Measurements from ENCODE around the gene RFX2. TPM values are rescaled to one million over a fixed set of nuclear protein-coding genes. Genes with fewer than 3 reads are reported as not detected.

Gene RFX2
- total and polyA plus RNA-seq, 4 experiments from 2014 or later: 3.6 to 6.7 (median 5.8) TPM

GRCh38 chr19:5984600-5984999 is 125.7 kb downstream of the RFX2 start:
- Mint-ChIP-seq H3K9me3 (peaks cover 0 to 3% (median 0%) of the 10 kb centered on the region in 8 donors), H3K27ac (no peak overlapping the region), H3K4me1 (peaks cover 10 to 35% (median 22%) of the 10 kb centered on the region in 4 donors), H3K4me3 (no peak overlapping the region), H3K36me3 (no peaks in the 10 kb centered on the region), H3K27me3 (no peaks in the 10 kb centered on the region)
- ChIA-PET CTCF (ENCODE audit: partially characterized antibody) (interaction anchor here (0.8 to 5.0 kb wide), 9 partner anchors 8 to 180 kb away, joined by 3 to 36 read pairs (median 4); partner anchors contain the start of genes NDUFA11 and VMAC), POLR2A (ENCODE audit: partially characterized antibody) (interaction anchor here (1.4 kb wide), 1 partner anchor 23 kb away, joined by 6 read pairs; no protein-coding TSS in a partner anchor)
- Histone ChIP-seq H3K4me1 (ENCODE audit: insufficient read depth, low read length) (peaks cover 34% of the 10 kb centered on the region), H3K4me3 (ENCODE audit: low read length in 2 of 2) (no peak overlapping the region), H3K9me3 (ENCODE audit: control insufficient read depth in 1 of 2, low read length in 2 of 2) (no peaks in the 10 kb centered on the region), H3K27me3 (ENCODE audit: insufficient read depth, low read length) (no peaks in the 10 kb centered on the region), H3K36me3 (ENCODE audit: insufficient read depth, low read length) (no peaks in the 10 kb centered on the region), H3K27ac (ENCODE audit: low read depth, low read length) (no peak overlapping the region)
- no peak for DNase-seq
- intact Hi-C loops (cut with micrococcal nuclease): no loop called here

GRCh38 chr19:5983367-5983955 is 126.8 kb downstream of the RFX2 start:
- ChIA-PET POLR2A (ENCODE audit: partially characterized antibody) (interaction anchor here (1.4 kb wide), 1 partner anchor 22 kb away, joined by 6 read pairs; no protein-coding TSS in a partner anchor), CTCF (ENCODE audit: partially characterized antibody) (interaction anchor here (0.8 to 5.0 kb wide), 7 partner anchors 9 to 79 kb away, joined by 4 to 36 read pairs (median 6); partner anchors contain the start of genes NDUFA11 and VMAC)
- intact Hi-C loops (cut with micrococcal nuclease): no loop called here
- Mint-ChIP-seq H3K4me1 (peaks cover 14 to 43% (median 29%) of the 10 kb centered on the region in 4 donors), H3K4me3 (peak overlapping the region in 7 of 8 donors; percentile 36 to 53 (median 48)), H3K36me3 (no peaks in the 10 kb centered on the region), H3K27ac (peak overlapping the region; percentile 70 to 92 (median 82)), H3K27me3 (no peaks in the 10 kb centered on the region), H3K9me3 (peaks cover 0 to 3% (median 0%) of the 10 kb centered on the region in 8 donors)
- Histone ChIP-seq H3K27me3 (ENCODE audit: insufficient read depth, low read length) (no peaks in the 10 kb centered on the region), H3K27ac (ENCODE audit: low read depth, low read length) (peak overlapping the region; percentile 51), H3K36me3 (ENCODE audit: insufficient read depth, low read length) (no peaks in the 10 kb centered on the region), H3K4me3 (ENCODE audit: low read length in 2 of 2) (no peak overlapping the region), H3K4me1 (ENCODE audit: insufficient read depth, low read length) (peaks cover 46% of the 10 kb centered on the region), H3K9me3 (ENCODE audit: control insufficient read depth in 1 of 2, low read length in 2 of 2) (no peaks in the 10 kb centered on the region)
- DNase-seq: no peak

- Histone ChIP-seq H3K4me3 (ENCODE audit: low read length in 2 of 2) (peak overlapping the region; percentile 73 to 81), H3K27me3 (ENCODE audit: insufficient read depth, low read length) (no peaks in the 10 kb centered on the region), H3K4me1 (ENCODE audit: insufficient read depth, low read length) (peaks cover 65% of the 10 kb centered on the region), H3K27ac (ENCODE audit: low read depth, low read length) (peak overlapping the region; percentile 84), H3K36me3 (ENCODE audit: insufficient read depth, low read length) (peaks cover 6% of the 10 kb centered on the region), H3K9me3 (ENCODE audit: control insufficient read depth in 1 of 2, low read length in 2 of 2) (no peaks in the 10 kb centered on the region)
- intact Hi-C loops (cut with micrococcal nuclease): loop anchor here (1.0 to 5.0 kb wide), 7 partner anchors 11 to 298 kb away; partner anchors contain the start of genes CATSPERD, DUS3L, HSD11B1L and LONP1
- no peaks in the 10 kb centered on the region for H3K27me3 Mint-ChIP-seq
- CTCF ChIA-PET (ENCODE audit: partially characterized antibody): interaction anchor here (1.1 to 6.1 kb wide), 7 partner anchors 9 to 289 kb away, joined by 3 to 68 read pairs (median 5); partner anchors contain the start of genes NRTN and RPL36
- peak overlapping the region; percentile 90 to 97 (median 94) for H3K27ac Mint-ChIP-seq
- H3K9me3 Mint-ChIP-seq: peaks cover 0 to 2% (median 0%) of the 10 kb centered on the region in 8 donors
- H3K4me3 Mint-ChIP-seq: peak overlapping the region; percentile 91 to 99 (median 92)
- no peak for DNase-seq
- H3K36me3 Mint-ChIP-seq: peaks cover 6 to 30% of the 10 kb centered on the region in 2 donors
- peaks cover 39 to 72% (median 57%) of the 10 kb centered on the region in 4 donors for H3K4me1 Mint-ChIP-seq
- POLR2A ChIA-PET (ENCODE audit: partially characterized antibody): interaction anchor here (1.2 to 4.5 kb wide), 10 partner anchors 11 to 356 kb away, joined by 3 to 47 read pairs (median 6); partner anchors contain the start of genes CATSPERD, DUS3L, LONP1 and NDUFA11
Observed at GRCh38 chr19:5978606-5979552, 131.4 kb downstream of the RFX2 start.

GRCh38 chr19:5977785-5978605 is 132.3 kb downstream of the RFX2 start, which contains the start of gene RANBP3:
Gene RANBP3, minus strand, starts transcription at chr19:5978140. Its CDS starts 58 bp downstream, at chr19:5978082.
- H3K27me3 Mint-ChIP-seq: no peaks in the 10 kb centered on the region
- Histone ChIP-seq H3K27ac (ENCODE audit: low read depth, low read length) (peak within 1 kb of the TSS; percentile 84), H3K4me1 (ENCODE audit: insufficient read depth, low read length) (peaks cover 65% of the 10 kb centered on the region), H3K27me3 (ENCODE audit: insufficient read depth, low read length) (no peaks in the 10 kb centered on the region), H3K36me3 (ENCODE audit: insufficient read depth, low read length) (peaks cover 6% of the 10 kb centered on the region), H3K9me3 (ENCODE audit: control insufficient read depth in 1 of 2, low read length in 2 of 2) (no peaks in the 10 kb centered on the region), H3K4me3 (ENCODE audit: low read length in 2 of 2) (peak within 1 kb of the TSS; percentile 78 to 81)
- ChIA-PET POLR2A (ENCODE audit: partially characterized antibody) (interaction anchor here (1.3 to 4.5 kb wide), 9 partner anchors 10 to 355 kb away, joined by 3 to 47 read pairs (median 7); partner anchors contain the start of genes DUS3L, NDUFA11, SAFB and SAFB2), CTCF (ENCODE audit: partially characterized antibody) (interaction anchor here (1.8 to 6.1 kb wide), 3 partner anchors 10 to 174 kb away, joined by 6 to 68 read pairs (median 29); partner anchors contain the start of gene NRTN)
- H3K4me3 Mint-ChIP-seq: peak within 1 kb of the TSS; percentile 91 to 99 (median 94)
- H3K27ac Mint-ChIP-seq: peak within 1 kb of the TSS; percentile 95 to 97 (median 96)
- peaks cover 6 to 32% of the 10 kb centered on the region in 2 donors for H3K36me3 Mint-ChIP-seq
- peaks cover 0 to 2% (median 0%) of the 10 kb centered on the region in 8 donors for H3K9me3 Mint-ChIP-seq
- peak; percentile 98 to 100 (median 99) for DNase-seq
- intact Hi-C loops (cut with micrococcal nuclease): loop anchor here (1.0 to 5.0 kb wide), 7 partner anchors 10 to 297 kb away; partner anchors contain the start of genes CATSPERD, DUS3L, HSD11B1L and LONP1
- H3K4me1 Mint-ChIP-seq: peaks cover 38 to 71% (median 50%) of the 10 kb centered on the region in 4 donors

- H3K27me3 ChIP-seq (ENCODE audit: insufficient read depth, low read length): no peaks in the 10 kb centered on the region
- DNase-seq: peak in 1 of 5 donors; percentile 14
- POLR2A ChIA-PET (ENCODE audit: partially characterized antibody): interaction anchor here (1.4 to 4.5 kb wide), 8 partner anchors 9 to 355 kb away, joined by 3 to 47 read pairs (median 10); partner anchors contain the start of genes DUS3L, NDUFA11, SAFB and SAFB2
- H3K4me1 ChIP-seq (ENCODE audit: insufficient read depth, low read length): peaks cover 70% of the 10 kb centered on the region
- H3K4me3 ChIP-seq (ENCODE audit: low read length in 2 of 2): peak overlapping the region; percentile 78 to 81
- Mint-ChIP-seq H3K9me3 (peaks cover 0 to 2% (median 0%) of the 10 kb centered on the region in 8 donors), H3K36me3 (peaks cover 6 to 36% of the 10 kb centered on the region in 2 donors), H3K27ac (peak overlapping the region; percentile 94 to 96 (median 95)), H3K4me3 (peak overlapping the region; percentile 91 to 96 (median 92)), H3K27me3 (no peaks in the 10 kb centered on the region), H3K4me1 (peaks cover 40 to 73% (median 51%) of the 10 kb centered on the region in 4 donors)
- H3K9me3 ChIP-seq (ENCODE audit: control insufficient read depth in 1 of 2, low read length in 2 of 2): no peaks in the 10 kb centered on the region
- peaks cover 9% of the 10 kb centered on the region for H3K36me3 ChIP-seq (ENCODE audit: insufficient read depth, low read length)
- peak overlapping the region; percentile 84 for H3K27ac ChIP-seq (ENCODE audit: low read depth, low read length)
- intact Hi-C loops (cut with micrococcal nuclease): loop anchor here (5.0 kb wide), 1 partner anchor 135 kb away; the partner anchor contains the start of gene RFX2
- CTCF ChIA-PET (ENCODE audit: partially characterized antibody): interaction anchor here (0.6 to 6.1 kb wide), 4 partner anchors 10 to 239 kb away, joined by 3 to 68 read pairs (median 18); partner anchors contain the start of gene NRTN
Observed at GRCh38 chr19:5977222-5977784, 133.0 kb downstream of the RFX2 start.
